ENCODE results near the gene ZNF197.
"Not testable (repeated sequence)": the region's sequence is repeated elsewhere in the genome, so short reads cannot be mapped to it uniquely, and the experiment has no call there.

Gene ZNF197

DNA sequence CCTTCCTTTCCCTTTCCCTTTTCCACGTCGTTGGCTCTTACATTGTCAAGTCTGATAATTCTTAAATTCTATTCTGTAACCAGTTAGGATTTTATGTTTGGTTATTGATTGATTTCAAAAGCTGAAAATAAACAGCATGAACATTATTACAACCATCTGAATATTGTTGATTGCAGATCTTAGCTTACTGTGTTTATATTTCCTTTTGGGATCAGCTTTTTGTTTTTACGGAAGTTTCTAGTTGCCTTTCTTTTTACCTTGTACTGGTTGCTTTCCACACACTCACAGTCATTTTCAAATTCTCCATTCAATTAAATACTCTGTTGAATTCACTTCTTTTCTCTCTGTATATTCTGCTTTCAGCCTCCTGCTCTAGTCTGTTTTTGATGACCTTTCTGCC, 40.3 kb downstream of the ZNF197 start:
- no peak for DNase-seq

DNA sequence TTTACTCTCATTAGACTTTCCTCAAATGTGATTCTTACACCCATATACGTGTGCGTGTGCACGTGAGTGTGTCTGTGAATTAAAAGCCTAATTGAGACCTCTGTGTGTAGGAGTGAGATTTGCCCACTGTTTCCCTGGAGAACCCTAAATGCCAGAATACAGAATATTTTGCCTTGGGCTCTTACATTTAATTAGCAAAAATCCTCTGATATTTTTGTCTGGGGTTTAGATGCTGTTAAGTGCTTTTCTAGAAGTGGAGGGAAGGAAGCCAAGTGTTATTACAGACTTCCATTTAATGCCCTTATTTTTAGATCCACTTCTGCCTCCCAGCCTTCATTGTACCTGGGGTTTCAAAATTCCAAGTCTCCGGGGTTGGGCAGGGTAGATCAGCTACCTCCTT, 41.5 kb downstream of the ZNF197 start:
- no peak for DNase-seq

DNA sequence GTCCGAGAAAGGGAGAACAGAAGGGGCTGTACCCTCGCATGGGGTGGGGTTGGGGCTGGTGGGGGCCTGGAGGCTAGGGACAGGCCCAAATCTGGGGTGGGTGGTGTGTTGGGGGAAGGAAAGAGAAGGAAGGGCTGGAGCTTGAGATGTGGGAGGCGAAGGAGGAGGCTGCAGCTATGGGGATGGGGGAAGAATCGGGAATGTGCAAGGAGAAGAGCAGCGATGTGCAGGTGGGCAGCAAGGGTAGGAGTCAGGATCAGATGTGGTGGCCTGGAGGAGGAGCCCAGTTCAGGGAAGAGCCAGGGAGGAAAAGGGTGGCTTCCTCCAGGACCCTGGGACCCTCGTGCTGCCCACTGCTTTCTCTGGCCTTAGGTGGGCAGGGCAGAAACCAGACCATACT, 44.9 kb downstream of the ZNF197 start:
- DNase-seq = no peak

DNA sequence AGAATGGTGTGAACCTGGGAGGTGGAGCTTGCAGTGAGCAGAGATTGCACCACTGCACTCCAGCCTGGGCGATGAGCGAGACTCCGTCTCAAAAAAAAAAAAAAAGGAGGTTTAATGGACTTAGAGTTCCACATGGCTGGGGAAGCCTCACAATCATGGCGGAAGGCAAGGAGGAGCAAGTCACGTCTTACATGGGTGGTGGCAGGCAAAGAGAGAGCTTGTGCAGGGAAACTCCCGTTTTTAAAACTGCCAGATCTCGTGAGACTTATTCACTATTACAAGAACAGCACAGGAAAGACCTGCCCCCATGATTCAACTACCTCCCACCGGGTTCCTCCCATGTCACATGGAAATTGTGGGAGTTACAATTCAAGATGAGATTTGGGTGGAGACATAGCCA, 48.6 kb downstream of the ZNF197 start:
- DNase-seq = not testable (repeated sequence)

DNA sequence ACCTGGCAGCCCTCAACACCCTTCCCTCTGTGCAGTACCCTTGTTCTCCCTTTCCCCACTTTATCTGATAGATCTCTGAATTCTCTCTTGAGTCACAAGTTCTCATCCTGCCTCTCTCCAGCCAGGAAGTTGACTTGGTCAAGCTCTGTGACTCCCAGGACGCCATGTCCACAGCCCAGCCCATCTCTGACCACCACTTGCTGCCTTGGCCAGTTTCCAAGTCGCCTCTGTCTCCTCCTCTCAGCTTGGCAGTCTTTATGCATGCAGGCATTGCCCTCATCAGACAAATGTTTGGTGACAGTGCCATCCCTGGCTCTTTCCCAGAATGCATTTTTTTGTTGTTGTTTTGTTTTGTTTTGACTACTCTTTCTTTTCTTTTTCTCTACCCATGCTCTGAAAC, 49.4 kb downstream of the ZNF197 start:
- DNase-seq = no peak

DNA sequence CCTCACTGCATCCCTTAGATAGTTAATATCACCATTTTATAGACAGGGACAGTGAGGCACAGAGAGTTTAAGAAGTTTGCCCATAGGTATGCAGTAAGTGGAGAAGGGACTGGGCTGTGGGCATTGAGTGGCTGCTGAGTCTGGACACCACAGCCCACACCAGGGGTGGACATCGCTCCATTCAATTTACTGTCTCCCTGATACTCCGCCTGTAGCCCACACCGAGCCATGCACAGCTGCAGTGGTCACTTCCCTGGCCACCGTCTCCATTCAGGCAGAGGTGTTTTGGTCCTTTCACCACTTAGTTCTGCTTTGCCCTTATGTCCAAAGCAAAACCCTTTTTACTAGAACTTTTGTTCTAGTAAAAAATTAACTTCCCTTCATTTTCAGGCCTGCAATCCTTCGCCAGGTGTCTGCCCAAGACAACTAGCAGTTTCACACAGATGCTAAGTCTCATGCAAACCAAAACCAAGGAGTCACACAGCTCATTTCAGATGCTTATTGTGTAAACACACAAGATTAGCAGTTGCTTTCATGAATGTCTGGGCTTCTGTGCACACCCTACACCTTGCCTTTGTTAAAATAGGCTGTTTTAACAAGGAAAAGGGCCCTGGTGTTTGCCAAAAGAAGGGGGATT, 53.8 kb downstream of the ZNF197 start:
- DNase-seq = no peak

DNA sequence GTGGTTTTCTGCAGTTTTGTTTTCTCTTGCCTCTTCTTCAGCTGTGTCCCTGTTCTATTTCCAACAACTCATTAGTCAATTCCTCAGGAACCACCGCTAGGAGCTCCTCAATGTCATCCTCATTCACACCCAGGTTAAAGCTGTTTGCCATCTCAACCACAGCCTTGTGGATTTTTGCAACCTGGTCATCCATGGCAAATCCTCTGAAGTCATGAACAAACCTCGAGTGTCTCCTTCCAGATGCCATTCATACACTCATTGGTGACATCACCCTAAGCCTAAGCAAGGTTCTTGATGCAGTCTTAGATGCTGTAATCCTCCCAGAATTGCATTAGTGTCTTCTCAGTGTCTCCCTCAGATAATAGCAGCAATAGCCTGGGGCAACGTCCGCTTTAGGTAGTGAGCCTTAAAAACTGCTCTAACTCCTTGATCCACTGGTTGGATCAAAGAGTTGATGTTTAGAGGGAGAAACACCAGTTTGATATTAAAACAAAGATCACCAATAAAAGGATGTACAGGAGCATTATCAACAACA, 56.2 kb downstream of the ZNF197 start:
- DNase-seq = no peak

DNA sequence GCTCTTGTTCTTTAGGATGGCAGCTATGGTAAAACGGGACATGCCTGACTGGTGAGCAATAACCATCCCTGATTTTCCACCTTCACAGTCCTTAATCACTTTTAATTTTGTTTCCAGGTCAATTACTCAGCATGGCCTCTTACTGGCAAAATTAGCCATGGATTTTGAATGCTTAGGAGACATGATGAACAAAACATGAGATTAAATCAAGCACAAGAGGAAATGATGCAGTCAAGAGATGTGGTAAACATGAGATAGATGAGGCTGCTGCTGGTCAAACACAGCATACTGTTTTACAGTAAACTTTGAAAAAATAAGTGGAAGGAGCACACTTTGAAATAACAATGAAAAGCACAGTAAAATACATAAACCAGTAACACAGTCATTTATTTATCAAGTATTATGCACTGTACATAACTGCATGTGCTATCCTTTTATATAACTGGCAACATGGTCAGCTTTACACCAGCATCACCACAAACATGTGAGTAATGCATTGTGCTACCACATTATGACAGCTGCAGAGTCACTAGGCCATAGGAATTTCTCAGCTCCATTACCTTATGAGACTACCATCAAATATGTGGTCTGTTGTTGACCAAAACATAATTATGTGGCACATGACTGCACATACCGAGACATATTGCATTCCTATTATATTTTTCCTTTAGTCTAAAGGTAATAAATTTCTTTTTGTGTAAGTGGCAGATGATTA, 57.5 kb downstream of the ZNF197 start:
- no peak for DNase-seq

DNA sequence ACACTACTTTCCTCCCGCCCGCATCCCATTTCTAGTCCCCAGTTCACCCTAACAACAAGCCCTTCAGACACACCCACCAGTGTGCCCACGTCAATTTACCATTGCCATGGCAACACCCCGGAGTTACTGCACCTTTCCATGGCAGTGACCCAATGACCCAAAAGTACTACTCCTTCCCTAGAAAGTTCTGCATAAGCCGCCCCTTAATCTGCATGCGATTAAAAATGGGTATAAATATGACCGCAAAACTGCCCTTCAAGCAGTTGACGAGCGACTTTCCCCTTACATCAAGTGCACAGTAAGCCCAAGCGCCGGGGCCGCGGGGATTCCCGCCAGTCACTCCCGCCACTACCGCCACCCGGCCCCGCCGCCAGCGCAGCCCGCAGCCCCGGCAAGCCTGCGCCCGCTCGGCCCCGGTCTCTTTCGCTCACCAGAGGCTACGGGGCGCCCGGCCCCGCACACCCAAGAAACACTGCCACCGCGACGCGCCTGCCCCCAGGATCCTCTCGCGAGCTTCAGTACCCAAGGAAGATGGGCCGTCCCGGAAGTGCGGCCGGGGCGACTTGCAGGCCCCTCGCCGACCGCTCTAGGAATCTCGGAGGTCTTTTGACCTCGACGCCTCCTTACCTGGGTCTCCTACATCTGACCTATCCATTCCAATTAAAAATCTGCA, 60.4 kb downstream of the ZNF197 start:
- peak; percentile 50 for DNase-seq

DNA sequence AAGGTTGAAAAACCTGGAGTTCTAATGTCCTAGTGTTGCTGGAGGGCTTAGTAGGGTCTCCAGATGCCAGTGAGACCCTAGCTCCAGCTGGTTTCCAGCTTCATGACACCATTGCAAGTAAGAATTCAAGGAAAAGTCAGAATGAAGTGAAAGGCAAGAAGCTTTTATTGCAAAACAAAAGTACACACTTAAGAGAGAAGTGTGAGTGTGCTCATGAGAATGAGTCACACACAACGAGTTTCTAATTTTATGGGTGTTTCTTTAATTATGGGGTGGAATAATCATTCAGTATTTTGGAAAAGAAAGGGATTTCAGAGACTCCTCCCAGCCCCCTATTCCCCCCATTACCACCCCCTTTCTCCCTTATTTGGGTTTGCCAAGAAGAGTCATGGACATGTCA, 63.1 kb downstream of the ZNF197 start:
- DNase-seq = no peak
